HCT116 (cell line): Measurements from ENCODE around the gene MYO5C. TPM values are rescaled to one million over a fixed set of nuclear protein-coding genes. Genes with fewer than 3 reads are reported as not detected.

ENCODE experiments used
- ATAC-seq: fragments of 200-7000 bp; cut with Tn5 transposase; 2 replicates; pipeline ENCODE4 v1.9.1; 2020; ENCODE audit warnings: mild to moderate bottlenecking, moderate library complexity
- BruUV-seq: library from RNA; stranded (reverse); fragments of 400-500 nt; replicated peaks from 2 replicates; lab custom pipeline; 2021; lab: Mats Ljungman, UMichigan
- CTCF ChIA-PET: fragments of 300-600 bp; sonication (Branson Sonifier 250); formaldehyde crosslinking; loops from one replicate; lab custom pipeline; 2021; ENCODE audit warnings: antibody characterized with exemption; lab: Charles Lee
- POLR2A ChIA-PET: fragments of 300-600, 350-600 bp; sonication (Branson Sonifier 250); formaldehyde crosslinking; loops from one replicate; lab custom pipeline; 2021; ENCODE audit warnings: antibody characterized with exemption; lab: Charles Lee
- RAD21 ChIA-PET, 2 experiments: fragments of 300-600 bp; sonication (Branson Sonifier 250); formaldehyde crosslinking; loops; one replicate each; lab custom pipeline; 2023; ENCODE audit warnings: low total read pairs in 2 of 2; ENCODE audit not compliant: uncharacterized antibody in 2 of 2, unreplicated experiment in 2 of 2, low non-redundant PET in 1 of 2; lab: Charles Lee
- DNase-seq: peaks from one replicate; pipeline ENCODE4 v3.0.0-alpha.2; 2010; ENCODE audit warnings: low read depth, low spot score
- H2AFZ ChIP-seq: fragments of 200-600 bp; shearing (Covaris generic), sonication (generic); 2 replicates; pipeline ENCODE4 v1.6.1; 2017; ENCODE audit warnings: low read depth, mixed run types, mixed read lengths, antibody characterized with exemption, low read length; ENCODE audit not compliant: poor library complexity, severe bottlenecking
- H3K27ac ChIP-seq: 2 replicates; pipeline ENCODE4 v1.5.1; 2012; ENCODE audit warnings: low read depth, low read length
- H3K27me3 ChIP-seq: fragments of 200-600 bp; sonication (generic); 2 replicates; pipeline ENCODE4 v1.6.1; 2016; ENCODE audit warnings: mixed run types, low read length, mixed read lengths; ENCODE audit not compliant: insufficient read depth
- H3K36me3 ChIP-seq, 2 experiments: fragments of 200-500 bp in 1 of 2; fragments of 200-600 bp in 1 of 2; sonication (Bioruptor generic) in 1 of 2; sonication (generic) in 1 of 2; 2 replicates each; pipeline versions ENCODE4 v1.5.1 to v1.6.1; 2014 to 2016; ENCODE audit warnings: low read length in 2 of 2, inconsistent platforms in 1 of 2, mixed read lengths in 1 of 2, mixed run types in 1 of 2; ENCODE audit not compliant: insufficient read depth in 2 of 2, control insufficient read depth in 1 of 2
- H3K4me1 ChIP-seq, 2 experiments: fragments of 200-600 bp in 1 of 2; sonication (generic) in 1 of 2; 2 replicates each; pipeline versions ENCODE4 v1.5.1 to v1.6.1; 2012 to 2017; ENCODE audit warnings: low read length in 2 of 2, inconsistent platforms in 1 of 2, mild to moderate bottlenecking in 1 of 2, mixed read lengths in 1 of 2, mixed run types in 1 of 2, moderate library complexity in 1 of 2; ENCODE audit not compliant: insufficient read depth in 2 of 2, control insufficient read depth in 1 of 2
- H3K4me2 ChIP-seq: fragments of 200-600 bp; sonication (generic); 2 replicates; pipeline ENCODE4 v1.6.1; 2017; ENCODE audit warnings: mixed run types, low read length, mixed read lengths
- H3K4me3 ChIP-seq, 2 experiments: fragments of 200-600 bp in 1 of 2; sonication (generic) in 1 of 2; replicated peaks in 1 of 2; 2 replicates each; pipeline ENCODE4 v1.5.1; 2011 to 2016; ENCODE audit warnings: low read length in 2 of 2, control low read depth in 1 of 2, low read depth in 1 of 2, mild to moderate bottlenecking in 1 of 2, mixed read lengths in 1 of 2, mixed run types in 1 of 2
- H3K79me2 ChIP-seq: fragments of 200-600 bp; sonication (generic); 2 replicates; pipeline ENCODE4 v1.6.1; 2017; ENCODE audit warnings: mild to moderate bottlenecking, mixed run types, low read length, moderate library complexity, mixed read lengths; ENCODE audit not compliant: insufficient read depth
- H3K9ac ChIP-seq: fragments of 200-600 bp; sonication (generic); 2 replicates; pipeline ENCODE4 v1.6.1; 2016; ENCODE audit warnings: low read length, mixed read lengths
- H3K9me2 ChIP-seq: fragments of 200-600 bp; sonication (generic), shearing (Covaris generic); 2 replicates; pipeline ENCODE4 v1.6.1; 2017; ENCODE audit warnings: mixed run types, mild to moderate bottlenecking, moderate library complexity; ENCODE audit not compliant: insufficient read depth
- H3K9me3 ChIP-seq, 2 experiments: fragments of 200-500 bp in 1 of 2; fragments of 200-600 bp in 1 of 2; sonication (Bioruptor generic) in 1 of 2; sonication (generic) in 1 of 2; 2 replicates each; pipeline ENCODE4 v1.6.1; 2014 to 2017; ENCODE audit warnings: low read length in 2 of 2, mixed read lengths in 2 of 2, inconsistent platforms in 1 of 2, low read depth in 1 of 2, mild to moderate bottlenecking in 1 of 2, mixed run types in 1 of 2, moderate library complexity in 1 of 2; ENCODE audit not compliant: control insufficient read depth in 1 of 2, insufficient read depth in 1 of 2
- H4K20me1 ChIP-seq: fragments of 200-600 bp; sonication (generic), shearing (Covaris generic); 2 replicates; pipeline ENCODE4 v1.6.1; 2017; ENCODE audit warnings: mixed run types, mild to moderate bottlenecking, moderate library complexity; ENCODE audit not compliant: insufficient read depth
- CEBPB ChIP-seq: IDR thresholded peaks from 2 replicates; pipeline ENCODE4 v1.6.1; 2012; ENCODE audit warnings: low read depth
- EGR1 ChIP-seq: IDR thresholded peaks from 2 replicates; pipeline ENCODE4 v1.6.1; 2012; ENCODE audit warnings: low read depth
- EZH2 ChIP-seq: fragments of 200-600 bp; sonication (generic); IDR thresholded peaks from 2 replicates; pipeline ENCODE4 v1.6.1; 2017; ENCODE audit warnings: antibody characterized with exemption, mixed run types
- JUND ChIP-seq: IDR thresholded peaks from 2 replicates; pipeline ENCODE4 v1.6.1; 2012
- MAX ChIP-seq: IDR thresholded peaks from 2 replicates; pipeline ENCODE4 v1.6.1; 2012
- POLR2A ChIP-seq: IDR thresholded peaks from 2 replicates; pipeline ENCODE4 v1.7.0; 2011; ENCODE audit warnings: borderline replicate concordance; ENCODE audit not compliant: insufficient read depth, insufficient read length; ENCODE audit errors: extremely low read depth
- SIN3A ChIP-seq: IDR thresholded peaks from 2 replicates; pipeline ENCODE4 v1.6.1; 2012; ENCODE audit warnings: low read depth
- SRF ChIP-seq: IDR thresholded peaks from 2 replicates; pipeline ENCODE4 v1.6.1; 2012; ENCODE audit warnings: low read depth
- TCF7L2 ChIP-seq: IDR thresholded peaks from 2 replicates; pipeline ENCODE4 v1.7.0; 2011; ENCODE audit warnings: borderline replicate concordance, inconsistent platforms; ENCODE audit not compliant: insufficient read depth, insufficient read length; ENCODE audit errors: extremely low read depth
- ZFX ChIP-seq: fragments of 450-650 bp; IDR thresholded peaks from 2 replicates; pipeline ENCODE4 v1.6.1; 2017
- intact Hi-C: fragments of 100-400 bp; cut with micrococcal nuclease; formaldehyde crosslinking; loops from 2 replicates; pipeline ENCODE4 v1.10.0; 2022
- total RNA-seq: library from RNA; stranded (reverse); gene quantifications from one replicate; pipeline ENCODE4 v1.2.1, GENCODE V29; 2021; ENCODE audit not compliant: unreplicated experiment

The MYO5C gene
- total RNA-seq, 1 experiment from 2014 or later: 34.0 TPM

GRCh38 chr15:52232327-52232726 lies 63.3 kb downstream of the MYO5C start:
- Histone ChIP-seq H3K4me1 (peaks cover 4 to 10% of the 10 kb centered on the region in 2 experiments; a peak in 3 of 4 replicates), H3K36me3 (peaks cover 24 to 26% of the 10 kb centered on the region in 2 experiments; a peak in 3 of 4 replicates), H2AFZ (no peak overlapping the region), H4K20me1 (no peaks in the 10 kb centered on the region), H3K27ac (no peak overlapping the region), H3K9me3 (no peaks in the 10 kb centered on the region), H3K9ac (no peak overlapping the region), H3K27me3 (no peaks in the 10 kb centered on the region)
- CTCF ChIA-PET: no interaction called here
- no peak for ATAC-seq
- no TSS peak for BruUV-seq
- intact Hi-C loops: no loop called here
- no peak for TF ChIP-seq TCF7L2
- no peak for TF ChIP-seq CEBPB
- no peak for TF ChIP-seq SRF
- TF ChIP-seq MAX: no peak
- no peak for TF ChIP-seq JUND
- TF ChIP-seq SIN3A: no peak
- no peak for TF ChIP-seq POLR2A
- TF ChIP-seq ZFX: no peak
- TF ChIP-seq, all 23 proteins: peak for 0
- Histone ChIP-seq H3K9me2 (no peaks in the 10 kb centered on the region), H3K79me2 (no peaks in the 10 kb centered on the region), H3K4me2 (no peak overlapping the region), H3K4me3 (no peak overlapping the region)
- ChIA-PET POLR2A (no interaction called here), RAD21 (no interaction called here)
- DNase-seq: no peak

- H3K79me2 ChIP-seq: no peaks in the 10 kb centered on the region
- H2AFZ ChIP-seq: no peak overlapping the region
- intact Hi-C loops: no loop called here
- DNase-seq: no peak
- no peak overlapping the region for H3K9ac ChIP-seq
- H3K4me1 ChIP-seq: peaks cover 4 to 10% of the 10 kb centered on the region in 2 experiments; a peak in 3 of 4 replicates
- H3K27ac ChIP-seq: no peak overlapping the region
- ChIA-PET POLR2A (no interaction called here), CTCF (interaction anchor here (0.5 to 1.7 kb wide), 3 partner anchors 13 to 564 kb away, joined by 3 to 5 read pairs (median 3); no protein-coding TSS in a partner anchor), RAD21 (no interaction called here)
- H3K27me3 ChIP-seq: no peaks in the 10 kb centered on the region
- TF ChIP-seq POLR2A: no peak
- no peak for TF ChIP-seq EGR1
- no peak for TF ChIP-seq EZH2
- no peak for ATAC-seq
- H3K4me3 ChIP-seq: no peak overlapping the region
- H3K36me3 ChIP-seq: peaks cover 26 to 28% of the 10 kb centered on the region in 2 experiments; a peak in 3 of 4 replicates
- no peaks in the 10 kb centered on the region for H3K9me2 ChIP-seq
- no peak overlapping the region for H3K4me2 ChIP-seq
- no peaks in the 10 kb centered on the region for H4K20me1 ChIP-seq
- no peaks in the 10 kb centered on the region for H3K9me3 ChIP-seq
- BruUV-seq: no TSS peak
Measured at GRCh38 chr15:52230073-52230472, 65.5 kb downstream of the MYO5C start.
